Fibroblast of pulmonary artery (primary cell): ENCODE data around the gene GNAO1.
A peak's percentile ranks its signal among the peaks of the same experiment; 100 is the strongest.
"Not testable (repeated sequence)": the region's sequence is repeated elsewhere in the genome, so short reads cannot be mapped to it uniquely, and the experiment has no call there.

Experiments used
- DNase-seq: peaks from one replicate; pipeline ENCODE4 v3.0.0-alpha.2; 2010; ENCODE audit warnings: low read depth
- H3K4me3 ChIP-seq: replicated peaks from 2 replicates; pipeline ENCODE4 v1.5.1; 2011; ENCODE audit warnings: low read depth, mild to moderate bottlenecking, control low read depth, low read length, moderate library complexity
- CTCF ChIP-seq: IDR thresholded peaks from 2 replicates; pipeline ENCODE4 v1.5.1; 2011; ENCODE audit warnings: mild to moderate bottlenecking, control low read depth, low read length, inconsistent platforms; ENCODE audit errors: missing control alignments

Gene GNAO1

GRCh38 chr16:56384074-56384721 lies 192.9 kb downstream of the GNAO1 start:
- no peak for DNase-seq
- no peak overlapping the region for H3K4me3 ChIP-seq
- TF ChIP-seq CTCF, result no peak

- no peak for TF ChIP-seq CTCF
These were observed 196.1 kb downstream of the GNAO1 start for GRCh38 chr16:56387396-56387795.

GRCh38 chr16:56388209-56388608 lies 196.9 kb downstream of the GNAO1 start:
- no peak overlapping the region for H3K4me3 ChIP-seq
- no peak for TF ChIP-seq CTCF
- DNase-seq, result no peak

More at GRCh38 chr16:56387396-56387795, 196.1 kb downstream of the GNAO1 start:
- no peak for DNase-seq
- no peak overlapping the region for H3K4me3 ChIP-seq

- no peak overlapping the region for H3K4me3 ChIP-seq
- peak; percentile 88 for DNase-seq
- TF ChIP-seq CTCF, result no peak
These were observed 198.3 kb downstream of the GNAO1 start for GRCh38 chr16:56389554-56389953.

GRCh38 chr16:56396724-56397123 lies 205.4 kb downstream of the GNAO1 start:
- not testable (repeated sequence) for H3K4me3 ChIP-seq, DNase-seq

- H3K4me3 ChIP-seq, result no peak overlapping the region
- TF ChIP-seq CTCF, result no peak
- DNase-seq, result no peak
These were observed 207.8 kb downstream of the GNAO1 start for GRCh38 chr16:56399047-56399446.

- no peak overlapping the region for H3K4me3 ChIP-seq
- DNase-seq, result no peak
- TF ChIP-seq CTCF, result no peak
These were observed 208.2 kb downstream of the GNAO1 start for GRCh38 chr16:56399486-56399885.
